K562 (cell line): ENCODE results near the gene GLIS2. TPM values are rescaled to one million over a fixed set of nuclear protein-coding genes. Genes with fewer than 3 reads are reported as not detected.

Experiments used
- ATF4 ChIP-seq: fragments of 450-650 bp; formaldehyde crosslinking; IDR thresholded peaks from 2 replicates; pipeline ENCODE4 v1.4.0; 2022; ENCODE audit warnings: mild to moderate bottlenecking, moderate library complexity
- CREB1 ChIP-seq, 2 experiments: sonication (generic) in 1 of 2; formaldehyde crosslinking in 1 of 2; IDR thresholded peaks; 2 replicates each; pipeline versions ENCODE4 v1.6.1 to v1.8.0; 2012 to 2022; ENCODE audit warnings: inconsistent platforms in 1 of 2, mild to moderate bottlenecking in 1 of 2, missing genetic modification reagents in 1 of 2, moderate library complexity in 1 of 2
- DPF2 ChIP-seq: fragments of 450-650 bp; IDR thresholded peaks from 2 replicates; pipeline ENCODE4 v1.6.1; 2016
- ETV1 ChIP-seq: fragments of 450-650 bp; conservative IDR thresholded peaks from 2 replicates; pipeline ENCODE4 v1.6.1; 2016; ENCODE audit warnings: missing genetic modification characterization, control low read depth, low read depth, missing compliant biosample characterization
- GTF2B ChIP-seq: IDR thresholded peaks from 2 replicates; pipeline ENCODE4 v1.6.1; 2011; ENCODE audit not compliant: insufficient read length; ENCODE audit errors: extremely low read depth
- HDAC1 ChIP-seq, 2 experiments: fragments of 450-650 bp; IDR thresholded peaks; 2 replicates each; pipeline ENCODE4 v1.6.1; 2016 to 2017; ENCODE audit warnings: inconsistent platforms in 1 of 2, mild to moderate bottlenecking in 1 of 2, moderate library complexity in 1 of 2
- THRB ChIP-seq: fragments of 450-650 bp; formaldehyde crosslinking; conservative IDR thresholded peaks from 2 replicates; pipeline ENCODE4 v1.4.0; 2022; ENCODE audit warnings: mild to moderate bottlenecking, missing genetic modification characterization
- ZBTB11 ChIP-seq, 3 experiments: fragments of 200-800 bp in 1 of 3; fragments of 250-450 bp in 1 of 3; fragments of 450-650 bp in 1 of 3; sonication (Bioruptor Pico) in 1 of 3; sonication (Bioruptor generic) in 1 of 3; formaldehyde crosslinking in 1 of 3; IDR thresholded peaks; 2 replicates each; pipeline versions ENCODE4 v1.6.1 to v1.8.0; 2016 to 2022; ENCODE audit warnings: mild to moderate bottlenecking in 2 of 3, missing genetic modification characterization in 2 of 3, missing compliant biosample characterization in 1 of 3, moderate library complexity in 1 of 3
- ZEB2 ChIP-seq: fragments of 450-650 bp; IDR thresholded peaks from 2 replicates; pipeline ENCODE4 v1.6.1; 2016
- polyA plus RNA-seq, 8 experiments: library from polyadenylated mRNA; depleted of rRNA in 4 of 8; stranded (reverse) in 5 of 8; unstranded in 3 of 8; fragments of >200 nt; fragmentation: Nextera tagmentation in 2 of 8; fragmentation: Illumina TruSeq in 1 of 8; extraction: Ambion mirVana in 2 of 8; extraction: Trizol in 1 of 8; gene quantifications; 2 replicates each; pipeline versions ENCODE4 v1.2.1 to v1.2.3, GENCODE V29; 2011 to 2014; ENCODE audit warnings: inconsistent platforms in 1 of 8, missing spikeins in 1 of 8
- total RNA-seq, 7 experiments: library from RNA; depleted of rRNA in 6 of 7; stranded (reverse); fragments of >200 nt in 6 of 7; fragmentation: Illumina TruSeq in 2 of 7; extraction: Trizol in 2 of 7; gene quantifications; 2 replicates each; pipeline versions ENCODE4 v1.2.1 to v1.2.3, GENCODE V29; 2011 to 2021; ENCODE audit warnings: low replicate concordance in 1 of 7

The GLIS2 gene
- total and polyA plus RNA-seq, 9 of the 15 experiments (the other 6 are each of a cell fraction or from before 2014, with no cell fraction given): 0.10 to 9.0 (median 0.57) TPM

- TF ChIP-seq CREB1 (IDR thresholded peaks at IDR 0.05) (no peak), CREB1 (CRISPR knock-in tag; IDR thresholded peaks at IDR 0.05) (peak; percentile 31; the same call in 1 of the 2 replicates), THRB (CRISPR knock-in tag) (0 out of 2 replicates have a peak, but pooled peaks have one; percentile 11), ZBTB11 (CRISPR knock-in tag; IDR thresholded peaks at IDR 0.05) (0 out of 6 replicates have a peak, but pooled peaks of 1 of the 3 experiments have one; percentile 21), ZEB2 (no peak), ETV1 (no peak), HDAC1 (IDR thresholded peaks at IDR 0.05) (peak in 1 of 2 experiments; percentile 83; a peak in 2 of 4 replicates), ATF4 (CRISPR knock-in tag) (no peak), DPF2 (0 out of 2 replicates have a peak, but pooled peaks have one; percentile 9), GTF2B (no peak)
Observed at GRCh38 chr16:4350787-4351659, 35.2 kb downstream of the GLIS2 start, which contains the start of gene PAM16 (continued).
